CD8-positive, alpha-beta memory T cell (primary cell): ENCODE results near the gene BTN3A1. TPM values are rescaled to one million over a fixed set of nuclear protein-coding genes. Genes with fewer than 3 reads are reported as not detected.

ENCODE experiments used
- CTCF ChIA-PET: fragments of 350-600 bp; sonication (Branson Sonifier 250); formaldehyde crosslinking; loops from one replicate; lab custom pipeline; 2021; ENCODE audit warnings: antibody characterized with exemption; lab: Charles Lee
- POLR2A ChIA-PET: fragments of 350-600 bp; sonication (Branson Sonifier 250); formaldehyde crosslinking; loops from one replicate; lab custom pipeline; 2021; ENCODE audit warnings: antibody characterized with exemption; lab: Charles Lee
- DNase-seq, 5 donors: peaks; one replicate each; pipeline versions ENCODE4 v3.0.0 to v3.0.0-alpha.2; 2020 to 2022; ENCODE audit warnings: mixed read lengths in 1 of 5
- H3K27ac ChIP-seq: one replicate; pipeline ENCODE4 v1.7.0; 2013; ENCODE audit warnings: low read depth, mild to moderate bottlenecking, low read length, moderate library complexity
- H3K27me3 ChIP-seq: 2 replicates; pipeline ENCODE4 v1.7.0; 2013; ENCODE audit warnings: low read length, mild to moderate bottlenecking; ENCODE audit not compliant: insufficient read depth, poor library complexity, severe bottlenecking
- H3K36me3 ChIP-seq: 2 replicates; pipeline ENCODE4 v1.7.0; 2013; ENCODE audit warnings: mild to moderate bottlenecking, low read length, moderate library complexity; ENCODE audit not compliant: insufficient read depth
- H3K4me1 ChIP-seq: 2 replicates; pipeline ENCODE4 v1.7.0; 2013; ENCODE audit warnings: mild to moderate bottlenecking, low read length, moderate library complexity; ENCODE audit not compliant: insufficient read depth
- H3K4me3 ChIP-seq: 2 replicates; pipeline ENCODE4 v1.7.0; 2013; ENCODE audit warnings: mild to moderate bottlenecking, low read length
- H3K9me3 ChIP-seq: 2 replicates; pipeline ENCODE4 v1.7.0; 2013; ENCODE audit warnings: mild to moderate bottlenecking, low read length
- H3K27ac Mint-ChIP-seq, 8 donors: one replicate each; pipeline ENCODE4 v1.8.0; 2020 to 2021; ENCODE audit warnings: mixed read lengths in 8 of 8, mild to moderate bottlenecking in 6 of 8, inconsistent platforms in 3 of 8, moderate library complexity in 3 of 8
- H3K27me3 Mint-ChIP-seq, 2 donors: one replicate each; pipeline ENCODE4 v1.8.0; 2020 to 2021; ENCODE audit warnings: mixed read lengths in 2 of 2, mild to moderate bottlenecking in 1 of 2, moderate library complexity in 1 of 2
- H3K36me3 Mint-ChIP-seq, 3 donors: one replicate each; pipeline ENCODE4 v1.8.0; 2020 to 2021; ENCODE audit warnings: mixed read lengths in 3 of 3, inconsistent platforms in 1 of 3, mild to moderate bottlenecking in 1 of 3
- H3K4me1 Mint-ChIP-seq, 3 donors: one replicate each; pipeline ENCODE4 v1.8.0; 2020 to 2021; ENCODE audit warnings: mixed read lengths in 3 of 3, inconsistent platforms in 1 of 3, mild to moderate bottlenecking in 1 of 3
- H3K4me3 Mint-ChIP-seq, 7 donors: one replicate each; pipeline ENCODE4 v1.8.0; 2020 to 2021; ENCODE audit warnings: mixed read lengths in 7 of 7, mild to moderate bottlenecking in 6 of 7, moderate library complexity in 4 of 7, inconsistent platforms in 2 of 7
- H3K9me3 Mint-ChIP-seq, 5 donors: one replicate each; pipeline ENCODE4 v1.8.0; 2020 to 2022; ENCODE audit warnings: mixed read lengths in 5 of 5, mild to moderate bottlenecking in 3 of 5, moderate library complexity in 2 of 5, inconsistent platforms in 1 of 5
- polyA plus RNA-seq: library from polyadenylated mRNA; unstranded; fragments of 300-500 nt; fragmentation: Illumina TruSeq; gene quantifications from one replicate; pipeline ENCODE4 v1.2.3, GENCODE V29; 2021
- total RNA-seq, 2 experiments: library from RNA; stranded (reverse); gene quantifications; one replicate each; pipeline ENCODE4 v1.2.3, GENCODE V29; 2021

The BTN3A1 gene
- total and polyA plus RNA-seq, 3 experiments from 2014 or later, result 30.8 to 85.0 (median 31.5) TPM

DNA sequence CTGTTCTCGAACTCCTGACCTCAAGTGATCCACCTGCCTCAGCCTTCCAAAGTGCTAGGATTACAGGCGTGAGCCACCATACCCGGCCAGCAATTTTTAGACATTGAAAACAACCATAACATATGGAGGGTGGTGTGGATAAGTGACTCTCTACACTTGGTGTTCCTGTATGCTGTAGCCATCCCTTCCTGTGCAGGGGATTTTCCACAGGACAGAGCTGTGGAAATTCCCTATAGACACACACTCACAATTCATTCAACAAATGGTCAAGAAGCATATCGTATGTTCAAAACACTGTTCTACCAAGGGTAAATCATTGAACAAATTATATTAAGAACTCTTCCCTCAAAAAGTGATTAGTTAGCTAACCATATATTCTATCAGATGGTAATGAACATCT, 61.9 kb downstream of the BTN3A1 start:
- DNase-seq, result no peak
- H3K27me3 ChIP-seq, result no peaks in the 10 kb centered on the region
- Mint-ChIP-seq H3K4me1 (peaks cover 48 to 76% (median 70%) of the 10 kb centered on the region in 3 donors), H3K9me3 (no peaks in the 10 kb centered on the region), H3K27ac (peak overlapping the region in 6 of 8 donors; percentile 40 to 78 (median 62)), H3K36me3 (peaks cover 43 to 97% (median 61%) of the 10 kb centered on the region in 3 donors), H3K4me3 (no peak overlapping the region), H3K27me3 (peaks cover 0 to 1% of the 10 kb centered on the region in 2 donors)
- H3K36me3 ChIP-seq, result peaks cover 74% of the 10 kb centered on the region
- POLR2A ChIA-PET, result interaction anchor here (0.6 kb wide), 1 partner anchor 11 kb away, joined by 3 read pairs; no protein-coding TSS in a partner anchor
- peaks cover 42% of the 10 kb centered on the region for H3K4me1 ChIP-seq
- no peaks in the 10 kb centered on the region for H3K9me3 ChIP-seq
- no peak overlapping the region for H3K27ac ChIP-seq
- no peak overlapping the region for H3K4me3 ChIP-seq
- CTCF ChIA-PET, result interaction anchor here (1.0 to 1.4 kb wide), 3 partner anchors 8 to 105 kb away, joined by 3 read pairs; no protein-coding TSS in a partner anchor

DNA sequence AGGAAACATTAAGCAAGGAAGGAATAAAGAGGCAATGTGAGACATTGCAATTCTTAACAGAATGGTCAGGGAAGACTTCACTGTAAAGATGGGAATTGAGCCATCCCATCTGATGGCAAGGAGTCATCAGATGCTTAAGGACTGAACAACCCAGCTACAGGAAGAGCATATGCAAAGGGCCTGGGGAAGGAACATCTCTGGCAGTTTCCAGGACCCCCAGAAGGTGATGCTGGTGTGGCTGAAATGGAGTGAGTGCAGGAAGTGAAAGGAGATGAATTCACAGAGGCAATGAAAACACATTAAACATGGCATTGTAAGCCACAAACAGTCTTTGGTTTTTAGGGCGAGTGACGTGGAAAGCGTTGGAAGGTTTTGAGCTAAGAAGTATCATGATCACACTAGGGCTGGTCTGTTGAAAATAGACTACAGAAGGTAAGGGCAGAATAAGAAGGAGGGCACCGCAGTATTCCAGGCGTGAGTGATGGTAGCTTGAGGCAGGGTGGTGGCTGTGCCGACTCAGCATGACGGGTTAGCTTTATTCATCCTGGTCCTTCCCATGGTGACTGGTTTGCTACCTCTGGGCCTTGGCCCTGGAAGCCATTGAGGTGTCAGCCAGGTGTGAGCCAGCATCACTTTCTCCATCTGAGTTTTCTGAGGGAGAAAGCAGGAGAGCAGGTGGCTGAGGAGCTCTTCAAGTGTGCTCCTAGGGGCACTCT, 62.5 kb downstream of the BTN3A1 start:
- no peaks in the 10 kb centered on the region for H3K9me3 Mint-ChIP-seq
- H3K4me3 Mint-ChIP-seq, result no peak overlapping the region
- Histone ChIP-seq H3K27ac (no peak overlapping the region), H3K4me3 (no peak overlapping the region), H3K9me3 (no peaks in the 10 kb centered on the region), H3K36me3 (peaks cover 71% of the 10 kb centered on the region), H3K4me1 (peaks cover 36% of the 10 kb centered on the region), H3K27me3 (no peaks in the 10 kb centered on the region)
- H3K36me3 Mint-ChIP-seq, result peaks cover 46 to 96% (median 57%) of the 10 kb centered on the region in 3 donors
- no peak for DNase-seq
- ChIA-PET POLR2A (no interaction called here), CTCF (interaction anchor here (1.0 to 1.4 kb wide), 3 partner anchors 9 to 104 kb away, joined by 3 read pairs; no protein-coding TSS in a partner anchor)
- peaks cover 0 to 1% of the 10 kb centered on the region in 2 donors for H3K27me3 Mint-ChIP-seq
- peak overlapping the region in 7 of 8 donors; percentile 40 to 87 (median 66) for H3K27ac Mint-ChIP-seq
- peaks cover 42 to 71% (median 65%) of the 10 kb centered on the region in 3 donors for H3K4me1 Mint-ChIP-seq

Other genes starting within 250 kb of the BTN3A1 start
- gene BTN3A2, start 37.1 kb upstream of the BTN3A1 start, total RNA-seq, result 10 to 100 TPM; 36.4 to 38.7 TPM
- 174 TPM for gene BTN3A2, start 37.1 kb upstream of the BTN3A1 start, polyA plus RNA-seq
- 10 to 100 TPM; 18.0 to 19.0 TPM for gene BTN2A2, start 19.2 kb upstream of the BTN3A1 start, total RNA-seq
- gene BTN2A2, start 19.2 kb upstream of the BTN3A1 start, polyA plus RNA-seq, result 6.8 TPM
- 10 to 100 TPM; 32.8 to 37.1 TPM for gene BTN3A3, start 38.2 kb downstream of the BTN3A1 start, total RNA-seq
- gene BTN3A3, start 38.2 kb downstream of the BTN3A1 start, polyA plus RNA-seq, result 75.5 TPM
- gene BTN2A1, start 55.7 kb downstream of the BTN3A1 start, total RNA-seq, result 10 to 100 TPM; 24.0 to 26.4 TPM
- 14.4 TPM for gene BTN2A1, start 55.7 kb downstream of the BTN3A1 start, polyA plus RNA-seq
- under 1 TPM in 1 of 2 experiments, not detected in 1; 0.09 TPM for gene BTN1A1, start 98.0 kb downstream of the BTN3A1 start, total RNA-seq
- gene BTN1A1, start 98.0 kb downstream of the BTN3A1 start, polyA plus RNA-seq, result not detected
- gene HMGN4, start 136.1 kb downstream of the BTN3A1 start, total RNA-seq, result 10 to 100 TPM; 90.0 to 91.4 TPM
- gene HMGN4, start 136.1 kb downstream of the BTN3A1 start, polyA plus RNA-seq, result 166 TPM
- 10 to 100 TPM; 34.5 to 36.1 TPM for gene ABT1, start 194.7 kb downstream of the BTN3A1 start, total RNA-seq
- 39.7 TPM for gene ABT1, start 194.7 kb downstream of the BTN3A1 start, polyA plus RNA-seq